Measurements from ENCODE around the gene TMCO1.
"Not testable (repeated sequence)": the region's sequence is repeated elsewhere in the genome, so short reads cannot be mapped to it uniquely, and the experiment has no call there.

Gene TMCO1, protein sequence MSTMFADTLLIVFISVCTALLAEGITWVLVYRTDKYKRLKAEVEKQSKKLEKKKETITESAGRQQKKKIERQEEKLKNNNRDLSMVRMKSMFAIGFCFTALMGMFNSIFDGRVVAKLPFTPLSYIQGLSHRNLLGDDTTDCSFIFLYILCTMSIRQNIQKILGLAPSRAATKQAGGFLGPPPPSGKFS

DNA sequence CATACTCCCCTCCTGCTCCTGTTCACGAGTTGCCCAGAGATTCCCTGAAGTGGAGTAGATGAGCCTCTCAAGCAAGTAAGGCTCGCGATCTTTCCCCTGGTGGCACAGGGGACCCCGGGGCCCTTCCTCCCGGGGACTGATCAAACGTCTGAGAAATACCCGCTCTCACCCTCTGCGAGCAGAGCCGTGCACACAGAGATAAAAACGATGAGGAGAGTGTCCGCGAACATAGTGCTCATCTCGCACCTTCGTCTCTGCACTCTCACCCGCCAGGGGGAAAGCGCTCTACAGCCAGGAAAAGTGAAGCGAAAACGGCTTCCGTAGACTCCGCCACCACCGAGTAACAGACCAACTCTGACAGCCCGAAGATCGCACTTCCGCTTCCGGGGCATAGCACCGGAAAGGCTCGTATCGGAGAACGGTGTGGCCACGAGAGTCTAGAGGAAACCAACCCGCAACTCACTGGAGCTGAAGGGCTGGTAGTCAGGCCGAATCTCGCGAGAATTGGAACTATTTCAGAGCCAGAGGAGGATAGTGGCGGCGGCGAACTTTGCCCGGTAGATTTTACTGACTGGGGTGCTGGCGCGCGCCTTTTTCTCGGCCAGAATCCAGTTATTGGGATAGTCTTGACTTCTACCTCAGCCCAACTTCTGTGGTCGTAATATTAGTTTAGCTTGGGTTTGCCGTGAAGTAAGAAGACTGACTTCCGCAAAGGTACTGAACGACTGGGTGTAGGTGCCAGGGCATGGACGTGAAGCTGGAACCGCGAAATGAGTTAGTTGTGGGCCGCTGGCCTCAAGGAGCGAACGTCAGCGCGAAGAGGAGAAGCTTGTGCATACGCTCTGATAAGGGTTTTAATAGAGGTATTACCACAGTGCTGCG, at the start of gene TMCO1:
TMCO1 (minus strand) TSS at position 356 of the 882 bp plus-strand sequence; CDS start at position 239, 117 bp downstream.
- DNase-seq (ENCODE audit: low read depth, low spot score), result peak; percentile 94

DNA sequence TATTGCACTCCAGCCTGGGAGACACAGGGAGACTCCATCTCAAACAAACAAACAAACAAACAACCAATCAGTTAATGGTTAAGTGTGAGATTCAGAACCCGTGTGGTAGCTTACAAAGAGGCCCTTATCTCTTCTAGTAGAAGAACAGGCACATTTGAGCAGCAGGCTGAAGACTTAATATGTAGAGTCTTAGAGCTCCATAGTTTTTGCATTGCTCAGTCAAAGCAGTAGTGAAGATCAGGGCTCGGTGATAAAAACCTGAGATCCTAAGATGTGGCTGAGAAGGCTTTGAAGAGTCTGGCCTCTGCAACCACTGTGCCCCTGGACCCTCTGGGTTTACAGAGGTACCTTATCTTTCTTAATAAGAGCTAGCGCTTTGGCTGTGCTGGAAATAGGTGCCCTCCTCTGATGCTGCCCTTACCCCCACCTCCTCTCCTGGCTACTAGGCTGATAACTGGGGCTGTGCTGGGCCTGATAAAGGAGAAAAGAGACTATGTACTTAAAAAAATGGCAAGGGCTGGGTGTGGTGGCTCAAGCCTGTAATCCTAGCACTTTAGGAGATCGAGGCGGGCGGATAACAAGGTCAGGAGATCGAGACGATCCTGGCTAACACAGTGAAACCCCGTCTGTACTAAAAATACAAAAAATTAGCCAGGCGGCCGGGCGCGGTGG, 48.3 kb upstream of the TMCO1 start:
- DNase-seq (ENCODE audit: low read depth, low spot score), result no peak

DNA sequence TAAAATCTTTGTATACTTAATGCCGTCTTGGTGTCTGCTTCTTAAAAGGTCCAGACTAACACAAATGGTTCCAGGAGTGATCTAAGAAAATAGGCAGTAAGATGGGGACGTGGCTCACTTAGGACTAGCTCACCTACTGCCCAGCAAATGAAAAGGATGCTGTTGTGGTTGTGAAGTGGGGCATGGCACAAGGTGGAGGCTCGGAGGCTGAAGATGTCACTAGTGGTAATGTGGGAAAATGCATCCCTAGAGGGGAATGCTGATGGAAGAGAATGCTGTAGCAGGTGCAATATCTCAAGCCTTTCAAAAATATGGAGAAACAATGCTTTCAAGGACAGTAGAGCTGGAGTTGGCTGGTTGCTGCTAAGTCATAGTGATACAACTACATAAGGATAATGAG, 47.5 kb upstream of the TMCO1 start:
- DNase-seq (ENCODE audit: low read depth, low spot score), result no peak

DNA sequence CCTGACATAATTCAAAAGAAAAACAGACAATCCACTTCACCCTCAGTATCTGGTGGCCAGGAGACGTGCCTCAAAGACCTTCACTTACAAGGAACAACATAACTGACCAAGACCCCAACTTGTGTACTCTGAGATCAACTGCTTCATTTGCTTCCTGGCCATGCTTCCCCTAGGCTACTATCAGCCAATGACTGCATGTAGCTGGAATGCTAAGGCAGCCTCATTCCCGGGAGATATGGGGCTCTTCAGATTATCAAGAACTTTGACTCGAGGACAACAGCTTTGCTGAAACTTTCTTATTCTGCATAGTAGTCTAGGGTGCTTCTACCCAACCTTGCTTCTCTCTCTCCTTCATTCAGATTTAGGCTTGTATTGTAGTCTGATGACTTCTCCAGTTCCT, 47.1 kb upstream of the TMCO1 start:
- no peak for DNase-seq (ENCODE audit: low read depth, low spot score)

DNA sequence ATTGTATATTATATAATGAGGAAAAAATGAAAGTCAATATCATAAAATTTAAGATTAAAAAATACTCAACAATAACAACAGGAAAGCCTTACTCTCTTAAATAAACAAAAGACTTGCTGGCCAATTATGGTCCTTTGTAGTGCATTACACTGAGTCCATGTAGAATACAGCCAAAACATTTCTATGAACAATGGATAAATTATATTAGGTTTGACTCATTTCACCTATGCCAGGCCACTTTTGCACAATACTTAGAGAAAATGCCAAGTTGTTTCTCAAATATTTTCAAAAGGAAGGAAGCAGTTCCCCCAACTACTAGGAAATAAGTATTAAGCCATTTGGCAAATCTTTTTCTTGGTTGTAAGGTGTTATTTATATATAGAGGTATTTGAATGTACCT, 38.9 kb upstream of the TMCO1 start:
- no peak for DNase-seq (ENCODE audit: low read depth, low spot score)

DNA sequence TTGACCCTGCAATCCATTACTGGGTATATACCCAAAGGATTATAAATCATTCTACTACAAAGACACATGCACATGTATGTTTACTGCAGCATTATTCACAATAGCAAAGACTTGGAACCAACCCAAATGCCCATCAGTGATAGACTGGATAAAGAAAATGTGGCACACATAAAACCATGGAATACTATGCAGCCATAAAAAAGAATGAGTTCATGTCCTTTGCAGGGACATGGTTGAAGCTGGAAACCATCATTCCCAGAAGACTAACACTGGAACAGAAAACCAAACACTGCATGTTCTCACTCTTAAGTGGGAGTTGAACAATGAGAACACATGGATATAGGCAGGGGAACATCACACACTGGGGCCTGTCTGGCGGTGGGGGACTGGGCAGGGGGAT, 35.8 kb upstream of the TMCO1 start:
- DNase-seq (ENCODE audit: low read depth, low spot score), result not testable (repeated sequence)

DNA sequence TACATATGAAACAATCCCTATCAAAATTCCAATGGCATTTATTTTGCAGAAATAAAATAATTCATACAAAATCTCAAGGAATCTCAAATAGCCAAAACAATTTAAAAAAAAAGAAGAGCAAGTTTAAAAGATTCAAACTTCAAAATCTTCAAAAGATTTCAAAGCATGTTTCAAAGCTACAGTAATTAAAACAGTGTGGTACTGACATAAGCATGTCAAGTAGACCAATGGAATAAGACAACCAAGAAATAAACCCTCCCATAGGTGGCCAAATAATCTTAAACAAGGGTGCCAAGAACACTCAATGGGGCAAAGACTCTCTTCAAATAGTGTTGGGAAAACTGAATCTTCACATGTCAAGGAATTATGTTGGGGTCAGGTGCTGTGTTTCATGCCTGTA, 30.7 kb upstream of the TMCO1 start:
- no peak for DNase-seq (ENCODE audit: low read depth, low spot score)

DNA sequence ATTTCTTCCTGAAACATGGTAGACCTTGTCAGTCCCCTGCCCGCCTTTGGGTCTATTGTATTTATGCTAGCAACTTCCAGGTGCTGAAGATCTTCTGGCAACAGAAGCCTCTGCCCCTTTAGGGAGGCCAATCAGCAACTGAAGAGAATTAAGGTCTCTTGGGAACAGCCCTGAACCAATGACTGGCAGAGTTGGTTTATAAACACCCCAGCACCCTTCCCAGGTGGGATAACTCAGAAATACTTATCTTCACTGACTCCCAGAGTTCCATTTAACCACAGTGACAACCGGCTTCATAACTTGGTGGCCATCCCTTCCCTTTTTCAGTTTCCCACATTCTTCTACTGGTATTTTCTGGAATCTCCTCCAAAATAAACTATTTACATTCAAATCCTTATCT, 27.2 kb upstream of the TMCO1 start:
- no peak for DNase-seq (ENCODE audit: low read depth, low spot score)

DNA sequence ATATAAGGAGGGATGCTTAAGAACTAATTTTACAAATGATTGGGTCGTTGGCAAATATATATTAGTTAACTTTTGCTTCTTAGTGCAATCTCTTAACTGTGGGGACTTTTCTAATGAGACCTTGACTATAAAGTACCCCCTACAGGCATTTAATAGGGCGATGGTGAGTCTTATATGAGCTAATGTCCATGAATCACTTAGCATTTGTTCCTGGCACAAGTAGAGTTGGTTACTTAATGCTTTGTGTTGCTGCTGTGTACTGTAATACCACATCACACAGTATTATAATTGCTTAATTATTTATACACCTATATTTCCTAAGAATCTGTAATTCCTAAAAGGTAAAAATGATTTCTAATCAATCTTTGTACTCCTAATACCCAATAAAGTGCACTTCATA, 25.3 kb upstream of the TMCO1 start:
- no peak for DNase-seq (ENCODE audit: low read depth, low spot score)

DNA sequence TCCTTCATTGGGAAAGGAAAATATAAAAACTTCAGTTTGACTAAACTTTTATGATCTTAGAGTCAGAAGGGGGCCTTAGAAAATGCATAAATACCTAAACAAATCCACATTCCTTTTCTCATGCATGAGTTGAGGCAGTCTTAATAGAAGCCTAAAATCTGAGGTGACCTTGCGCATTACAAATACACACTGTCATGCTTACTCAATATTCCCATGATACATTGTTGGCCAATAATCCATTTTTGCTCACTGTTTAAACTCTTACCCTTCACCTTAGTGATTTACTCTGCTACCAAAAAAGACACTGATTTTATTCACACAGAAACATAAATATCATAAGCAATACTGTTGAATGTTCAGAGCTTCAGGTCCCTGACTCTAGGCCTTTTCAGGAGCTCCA, 19.1 kb upstream of the TMCO1 start:
- DNase-seq (ENCODE audit: low read depth, low spot score), result no peak

DNA sequence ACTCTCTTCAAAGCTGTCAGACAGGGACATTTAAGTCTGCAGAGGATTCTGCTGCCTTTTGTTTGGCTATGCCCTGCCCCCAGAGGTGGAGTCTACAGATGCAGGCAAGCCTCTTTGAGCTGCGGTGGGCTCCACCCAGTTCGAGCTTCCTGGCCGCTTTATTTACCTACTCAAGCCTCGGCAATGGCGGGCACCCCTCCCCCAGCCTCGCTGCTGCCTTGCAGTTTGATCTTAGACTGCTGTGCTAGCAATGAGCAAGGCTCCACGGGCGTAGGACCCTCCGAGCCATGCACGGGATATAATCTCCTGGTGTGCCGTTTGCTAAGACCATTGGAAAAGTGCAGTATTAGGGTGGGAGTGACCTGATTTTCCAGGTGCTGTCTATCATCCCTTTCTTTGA, 14.9 kb upstream of the TMCO1 start:
- DNase-seq (ENCODE audit: low read depth, low spot score), result not testable (repeated sequence)

DNA sequence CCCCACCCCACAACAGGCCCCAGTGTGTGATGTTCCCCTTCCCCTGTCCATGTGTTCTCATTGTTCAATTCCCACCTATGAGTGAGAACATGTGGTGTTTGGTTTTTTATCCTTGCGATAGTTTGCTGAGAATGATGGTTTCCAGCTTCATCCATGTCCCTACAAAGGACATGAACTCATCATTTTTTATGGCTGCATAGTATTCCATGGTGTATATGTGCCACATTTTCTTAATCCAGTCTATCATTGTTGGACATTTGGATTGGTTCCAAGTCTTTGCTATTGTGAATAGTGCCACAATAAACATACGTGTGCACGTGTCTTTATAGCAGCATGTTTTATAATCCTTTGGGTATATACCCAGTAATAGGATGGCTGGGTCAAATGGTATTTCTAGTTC, 9.5 kb upstream of the TMCO1 start:
- not testable (repeated sequence) for DNase-seq (ENCODE audit: low read depth, low spot score)

DNA sequence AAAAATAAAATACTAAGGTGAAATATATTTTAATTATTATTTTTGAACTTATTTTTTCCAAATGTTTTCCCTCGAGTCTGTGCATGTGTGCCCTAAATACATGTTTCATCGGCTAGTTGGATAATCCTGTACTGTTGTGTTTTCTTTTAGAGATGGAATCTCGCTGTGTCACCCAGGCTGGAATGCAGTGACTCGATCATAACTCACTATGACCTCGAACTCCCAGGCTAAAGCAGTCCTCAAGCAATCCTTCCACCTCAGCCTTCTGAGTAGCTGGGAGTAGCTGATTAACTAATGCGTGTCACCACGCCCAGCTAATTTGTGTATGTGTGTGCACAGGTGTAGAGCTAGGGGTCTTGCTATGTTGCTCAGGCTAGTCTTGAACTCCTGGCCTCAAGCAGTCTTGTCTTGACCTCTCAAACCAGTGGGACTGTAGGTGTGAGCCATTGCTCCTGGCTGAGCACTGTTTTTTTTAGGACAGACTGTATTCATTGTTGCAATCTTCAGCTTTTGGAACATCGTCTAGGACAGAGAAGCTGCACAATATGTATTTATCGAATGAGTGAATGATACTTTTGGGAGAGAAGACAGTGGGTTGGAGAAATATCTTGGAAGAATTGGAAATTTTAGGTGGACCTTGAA, 4.8 kb upstream of the TMCO1 start:
- DNase-seq (ENCODE audit: low read depth, low spot score), result no peak

DNA sequence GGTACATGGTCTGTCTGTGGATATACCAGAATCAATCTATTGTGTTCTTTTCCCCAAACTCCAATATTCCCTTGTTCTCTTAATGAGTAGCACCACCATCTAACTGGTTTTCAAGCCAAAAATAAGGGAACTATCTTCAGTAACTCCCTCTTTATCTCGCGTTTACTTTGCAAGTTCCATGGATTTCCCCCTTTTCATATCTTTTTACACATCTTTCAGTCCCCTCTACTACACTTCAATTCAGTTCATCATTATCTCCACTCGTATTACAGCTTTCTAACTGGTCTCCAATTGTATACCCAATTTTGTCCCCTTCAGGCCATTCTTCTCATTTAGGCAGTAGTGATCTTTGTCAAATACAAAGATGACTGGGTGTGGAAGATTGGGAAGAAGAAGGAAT, 4.1 kb upstream of the TMCO1 start:
- DNase-seq (ENCODE audit: low read depth, low spot score), result no peak

DNA sequence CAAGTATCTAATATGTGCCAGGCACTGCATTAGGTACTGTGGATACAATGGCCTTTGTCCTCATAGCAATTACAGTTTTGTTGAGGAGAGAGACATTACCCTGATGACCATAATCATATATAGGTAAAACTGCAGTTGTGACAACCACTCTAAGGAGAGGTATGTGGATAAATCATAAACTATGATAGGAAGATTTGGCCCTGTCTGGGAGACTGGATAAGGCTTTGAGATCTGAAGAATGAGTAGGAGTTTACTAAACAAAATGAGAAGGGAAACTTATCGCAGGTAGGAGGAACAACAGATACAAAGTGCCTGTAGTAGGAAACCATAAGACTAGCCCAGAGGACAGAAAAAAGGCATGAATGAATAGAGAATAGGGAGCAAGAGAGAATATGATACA, 4.4 kb downstream of the TMCO1 start:
- DNase-seq (ENCODE audit: low read depth, low spot score), result no peak

DNA sequence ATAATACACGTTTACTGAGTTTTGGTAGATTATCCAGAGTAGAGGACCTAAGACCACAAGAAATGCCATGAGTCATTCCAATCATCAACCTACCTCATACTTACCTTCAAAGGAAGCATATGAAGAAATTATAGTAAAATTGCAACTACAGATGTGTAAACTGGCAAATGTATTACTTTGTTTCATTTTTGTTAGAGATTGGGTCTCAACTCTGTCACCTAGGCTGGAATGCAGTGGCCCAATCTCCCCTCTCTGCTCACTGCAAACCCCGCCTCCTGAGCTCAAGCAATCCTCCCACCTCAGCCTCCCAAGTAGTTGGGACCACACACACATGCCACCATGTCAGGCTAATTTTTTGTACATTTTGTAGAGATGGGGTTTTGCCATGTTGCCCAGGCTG, 5.2 kb downstream of the TMCO1 start:
- DNase-seq (ENCODE audit: low read depth, low spot score), result no peak

DNA sequence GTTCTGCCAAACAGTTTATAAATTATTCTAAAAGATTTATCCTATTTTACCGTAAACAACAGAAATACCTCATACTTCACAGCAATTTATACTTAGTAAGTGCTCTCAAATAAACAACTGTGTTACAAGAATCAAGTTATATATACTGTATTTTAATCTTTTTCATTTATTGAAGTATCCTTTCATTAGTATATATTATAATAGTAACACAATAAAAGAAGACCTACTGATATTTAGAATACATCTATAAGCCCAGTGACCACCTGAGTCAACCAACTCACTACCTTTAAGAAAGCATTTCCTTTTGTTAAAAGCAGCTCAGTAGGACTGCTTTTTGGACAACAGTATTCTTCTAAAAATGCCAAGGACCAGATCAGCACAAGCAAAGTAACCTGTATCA, 5.9 kb downstream of the TMCO1 start:
- DNase-seq (ENCODE audit: low read depth, low spot score), result no peak

DNA sequence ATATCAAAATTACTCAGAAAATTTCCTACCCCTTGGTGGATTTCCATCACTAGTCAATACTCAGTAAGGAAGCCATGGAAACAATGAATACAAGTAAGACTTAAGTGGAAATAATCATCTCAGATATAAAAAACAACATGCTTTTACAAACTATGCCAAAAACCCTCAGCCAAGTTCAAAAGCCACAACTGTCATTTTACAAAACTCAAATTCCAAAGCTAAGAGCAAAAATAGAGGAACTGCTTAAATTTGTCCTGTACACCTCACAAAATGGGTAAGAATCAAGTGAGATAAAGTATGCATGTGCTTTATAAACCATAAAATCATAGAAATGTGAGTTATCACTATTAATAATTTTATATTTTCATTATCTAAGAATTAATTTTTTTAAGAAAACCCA, 9.6 kb downstream of the TMCO1 start:
- no peak for DNase-seq (ENCODE audit: low read depth, low spot score)

DNA sequence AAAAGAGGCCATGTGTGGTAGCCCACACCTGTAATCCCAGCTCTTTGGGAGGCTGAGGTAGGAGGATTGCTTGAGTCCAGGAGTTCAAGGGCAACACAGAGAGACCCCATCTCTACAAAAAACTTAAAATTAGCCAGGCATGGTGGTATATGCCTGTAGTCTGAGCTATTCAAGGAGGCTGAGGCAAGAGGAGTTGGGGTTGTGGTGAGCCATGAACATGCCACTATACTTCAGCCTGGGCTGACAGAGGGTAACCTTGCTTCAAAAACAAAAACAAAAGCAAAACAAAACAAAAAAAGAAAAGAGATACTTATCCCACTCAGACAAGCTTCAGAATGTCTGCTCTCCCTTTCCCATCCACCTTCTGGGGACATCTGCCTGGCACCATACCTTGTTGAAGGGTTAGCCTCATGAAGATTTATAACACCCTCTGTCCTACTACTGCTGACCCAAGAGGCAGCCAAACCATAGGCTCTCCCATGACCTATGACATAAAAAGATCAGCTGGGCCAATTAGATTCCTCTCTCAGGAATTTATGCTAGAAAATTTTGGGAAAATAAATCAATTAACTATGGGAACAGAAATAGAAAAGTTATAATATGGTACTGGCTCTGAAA, 13.2 kb downstream of the TMCO1 start:
- DNase-seq (ENCODE audit: low read depth, low spot score), result no peak

DNA sequence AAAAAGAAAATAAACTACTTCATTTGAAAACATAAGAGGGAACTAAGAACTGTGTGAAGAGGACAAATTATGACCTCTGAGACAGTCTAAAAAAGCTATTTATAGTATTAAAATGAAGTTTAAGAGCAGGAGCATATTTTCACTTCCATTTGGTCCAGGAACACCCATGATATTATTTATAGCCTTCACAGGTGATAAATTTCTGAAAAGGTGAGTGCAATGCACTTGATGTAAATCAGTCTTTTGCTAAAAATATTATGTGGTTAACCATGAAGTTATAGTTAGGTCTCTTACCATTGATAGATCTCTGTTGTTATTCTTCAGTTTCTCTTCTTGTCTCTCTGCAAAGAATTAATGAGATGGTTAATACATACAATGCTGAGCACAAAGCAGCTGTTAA, 14.7 kb downstream of the TMCO1 start:
- DNase-seq (ENCODE audit: low read depth, low spot score), result no peak

DNA sequence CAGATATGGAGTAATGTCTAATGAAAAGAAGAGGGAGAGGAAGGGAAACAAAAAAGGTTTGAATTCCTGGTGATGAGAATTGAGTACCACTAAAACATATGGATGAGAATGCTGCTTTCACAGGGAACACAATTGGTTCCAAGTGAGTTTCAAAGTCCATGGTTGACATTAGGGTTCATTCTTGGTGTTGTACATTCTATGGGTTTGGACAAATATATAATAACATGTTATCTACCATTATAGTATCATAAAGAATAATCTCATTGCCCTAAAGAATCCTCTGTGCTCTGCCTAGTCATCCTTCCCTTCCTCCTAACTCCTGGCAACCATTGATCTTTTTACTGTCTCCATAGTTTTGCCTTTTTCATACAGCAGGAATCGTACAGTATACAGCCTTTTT, 20.1 kb downstream of the TMCO1 start:
- no peak for DNase-seq (ENCODE audit: low read depth, low spot score)
